Body of pancreas (tissue), 4 donors: ENCODE results near the gene SLC45A3.

ENCODE experiments used
- POLR2A ChIP-seq, 3 donors: fragments of 450-650 bp; IDR thresholded peaks; one replicate each; pipeline ENCODE4 v1.6.1; 2016; ENCODE audit warnings: antibody characterized with exemption in 3 of 3, mild to moderate bottlenecking in 2 of 3
- TF ChIP-seq, protein P1 (sequence below), 7 experiments: fragments of 450-650 bp in 4 of 7; fragments of 200-600 bp in 3 of 7; sonication (generic) in 3 of 7; IDR thresholded peaks; one replicate each; pipeline ENCODE4 v1.5.1; 2016 to 2019; ENCODE audit warnings: antibody characterized with exemption in 7 of 7

DNA sequence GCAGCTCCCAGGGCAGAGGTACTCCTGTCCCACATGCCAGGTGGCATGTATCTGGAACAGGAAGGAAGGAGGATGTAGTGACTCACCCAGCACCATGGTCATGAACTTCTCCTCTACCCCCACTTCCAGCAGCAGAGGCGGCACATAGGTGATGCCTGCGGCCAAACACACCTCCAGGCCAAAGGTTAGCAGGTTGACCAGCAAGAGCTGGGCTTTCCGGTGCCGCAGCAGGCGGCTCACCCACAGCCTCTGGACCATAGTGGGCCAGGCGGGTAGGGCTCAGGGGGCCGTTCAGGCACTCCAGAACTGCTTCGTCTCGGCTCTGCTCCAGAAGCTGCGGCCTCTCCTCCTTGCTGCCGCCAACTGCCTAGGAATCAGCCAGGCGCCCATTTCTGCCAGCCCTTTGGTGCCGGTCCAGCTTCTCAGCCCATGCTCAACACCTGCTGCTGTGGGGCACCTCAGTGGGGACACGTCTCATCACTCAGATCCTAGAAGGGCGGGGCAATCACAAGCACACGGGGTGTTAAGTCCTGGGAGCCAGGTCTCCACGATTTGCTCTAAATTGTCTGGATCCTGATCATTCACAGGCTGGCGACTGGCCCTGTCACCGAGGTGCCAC lies 15.8 kb downstream of the SLC45A3 start:
- TF ChIP-seq, protein P1, sequence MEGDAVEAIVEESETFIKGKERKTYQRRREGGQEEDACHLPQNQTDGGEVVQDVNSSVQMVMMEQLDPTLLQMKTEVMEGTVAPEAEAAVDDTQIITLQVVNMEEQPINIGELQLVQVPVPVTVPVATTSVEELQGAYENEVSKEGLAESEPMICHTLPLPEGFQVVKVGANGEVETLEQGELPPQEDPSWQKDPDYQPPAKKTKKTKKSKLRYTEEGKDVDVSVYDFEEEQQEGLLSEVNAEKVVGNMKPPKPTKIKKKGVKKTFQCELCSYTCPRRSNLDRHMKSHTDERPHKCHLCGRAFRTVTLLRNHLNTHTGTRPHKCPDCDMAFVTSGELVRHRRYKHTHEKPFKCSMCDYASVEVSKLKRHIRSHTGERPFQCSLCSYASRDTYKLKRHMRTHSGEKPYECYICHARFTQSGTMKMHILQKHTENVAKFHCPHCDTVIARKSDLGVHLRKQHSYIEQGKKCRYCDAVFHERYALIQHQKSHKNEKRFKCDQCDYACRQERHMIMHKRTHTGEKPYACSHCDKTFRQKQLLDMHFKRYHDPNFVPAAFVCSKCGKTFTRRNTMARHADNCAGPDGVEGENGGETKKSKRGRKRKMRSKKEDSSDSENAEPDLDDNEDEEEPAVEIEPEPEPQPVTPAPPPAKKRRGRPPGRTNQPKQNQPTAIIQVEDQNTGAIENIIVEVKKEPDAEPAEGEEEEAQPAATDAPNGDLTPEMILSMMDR (IDR thresholded peaks at IDR 0.05): no peak
- no peak for TF ChIP-seq POLR2A (IDR thresholded peaks at IDR 0.05)
